Endometrium (tissue), 2 donors: ENCODE results near the gene SERINC3.
"Not testable (repeated sequence)": the region's sequence is repeated elsewhere in the genome, so short reads cannot be mapped to it uniquely, and the experiment has no call there.

Source experiments
- FAIRE-seq: peaks from 2 replicates; lab custom pipeline; 2012; peaks lifted over from hg19 to GRCh38; lab: Jason Lieb, UNC
- donor health status: control.
- donor health status: control.

The SERINC3 gene

GRCh38 chr20:44521484-44522481 is at the start of gene SERINC3:
SERINC3 (minus strand) TSS chr20:44522070; CDS start chr20:44521951, 119 bp downstream.
- FAIRE-seq: peak; percentile 82

GRCh38 chr20:44571362-44571988 is 49.6 kb upstream of the SERINC3 start:
- FAIRE-seq: no peak

- no peak for FAIRE-seq
Observed at GRCh38 chr20:44570367-44570766, 48.5 kb upstream of the SERINC3 start.

GRCh38 chr20:44566811-44567210 is 44.9 kb upstream of the SERINC3 start:
- FAIRE-seq: no peak

GRCh38 chr20:44566018-44566417 is 44.1 kb upstream of the SERINC3 start:
- FAIRE-seq: no peak

- no peak for FAIRE-seq
Observed at GRCh38 chr20:44561876-44562275, 40.0 kb upstream of the SERINC3 start.

- not testable (repeated sequence) for FAIRE-seq
Observed at GRCh38 chr20:44560818-44561217, 38.9 kb upstream of the SERINC3 start.

GRCh38 chr20:44560229-44560628 is 38.4 kb upstream of the SERINC3 start:
- no peak for FAIRE-seq

GRCh38 chr20:44559302-44559701 is 37.4 kb upstream of the SERINC3 start:
- no peak for FAIRE-seq

GRCh38 chr20:44552950-44553908 is 31.4 kb upstream of the SERINC3 start:
- FAIRE-seq: peak; percentile 18

- no peak for FAIRE-seq
Observed at GRCh38 chr20:44552568-44552949, 30.7 kb upstream of the SERINC3 start.

GRCh38 chr20:44552050-44552449 is 30.2 kb upstream of the SERINC3 start:
- no peak for FAIRE-seq

GRCh38 chr20:44549123-44549522 is 27.3 kb upstream of the SERINC3 start:
- no peak for FAIRE-seq

GRCh38 chr20:44547419-44547818 is 25.5 kb upstream of the SERINC3 start:
- FAIRE-seq: no peak

GRCh38 chr20:44544263-44544662 is 22.4 kb upstream of the SERINC3 start:
- FAIRE-seq: no peak

- no peak for FAIRE-seq
Observed at GRCh38 chr20:44543358-44543757, 21.5 kb upstream of the SERINC3 start.

GRCh38 chr20:44542890-44543289 is 21.0 kb upstream of the SERINC3 start:
- FAIRE-seq: no peak

GRCh38 chr20:44541992-44542391 is 20.1 kb upstream of the SERINC3 start:
- no peak for FAIRE-seq

- no peak for FAIRE-seq
Observed at GRCh38 chr20:44540834-44541233, 19.0 kb upstream of the SERINC3 start.

GRCh38 chr20:44537993-44538392 is 16.1 kb upstream of the SERINC3 start:
- no peak for FAIRE-seq

GRCh38 chr20:44536175-44536574 is 14.3 kb upstream of the SERINC3 start:
- no peak for FAIRE-seq

- FAIRE-seq: no peak
Observed at GRCh38 chr20:44533928-44534327, 12.1 kb upstream of the SERINC3 start.
